ENCODE data around the gene CCKAR.

The CCKAR gene

GRCh38 chr4:26490111-26490959 is at the start of gene CCKAR:
Gene CCKAR (minus strand): TSS chr4:26490484. CDS start chr4:26490267, 217 bp downstream.
- no peaks in the 10 kb centered on the region for H3K4me1 Mint-ChIP-seq
- H3K36me3 Mint-ChIP-seq (ENCODE audit: low read depth) = no peaks in the 10 kb centered on the region
- H3K4me3 Mint-ChIP-seq = no peak within 1 kb of the TSS
- H3K9me3 Mint-ChIP-seq = no peaks in the 10 kb centered on the region
- ATAC-seq (no peak), DNase-seq (no peak)
- peaks cover 18% of the 10 kb centered on the region for H3K27me3 Mint-ChIP-seq
- H3K27ac Mint-ChIP-seq = no peak within 1 kb of the TSS

DNA sequence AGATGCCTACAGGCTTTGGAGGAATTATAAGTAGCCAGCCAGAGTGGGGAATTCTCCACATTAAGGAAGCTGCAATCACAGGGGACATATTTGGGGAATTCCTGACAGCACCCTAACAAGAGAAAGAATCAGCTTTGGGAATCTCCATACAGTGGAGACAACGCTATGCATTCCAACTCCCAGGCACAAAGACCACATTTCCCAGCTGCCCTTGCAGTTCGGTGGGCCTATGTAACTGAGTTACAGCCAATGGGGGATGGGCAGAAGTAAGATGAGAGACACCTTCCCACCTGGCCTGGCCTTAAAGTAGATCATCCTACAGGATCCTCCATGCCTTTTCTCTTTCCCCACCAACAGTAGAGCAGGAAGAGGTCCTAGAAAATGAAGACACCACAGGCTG is 43.4 kb upstream of the CCKAR start:
- no peak overlapping the region for H3K27ac Mint-ChIP-seq
- no peak for ATAC-seq
- H3K4me1 Mint-ChIP-seq = no peaks in the 10 kb centered on the region
- no peak for DNase-seq
- no peak overlapping the region for H3K4me3 Mint-ChIP-seq
- H3K36me3 Mint-ChIP-seq (ENCODE audit: low read depth) = no peaks in the 10 kb centered on the region
- no peaks in the 10 kb centered on the region for H3K27me3 Mint-ChIP-seq
- no peaks in the 10 kb centered on the region for H3K9me3 Mint-ChIP-seq

GRCh38 chr4:26531491-26532116 is 41.3 kb upstream of the CCKAR start:
- Mint-ChIP-seq H3K27me3 (no peaks in the 10 kb centered on the region), H3K4me1 (no peaks in the 10 kb centered on the region), H3K4me3 (no peak overlapping the region), H3K27ac (no peak overlapping the region), H3K9me3 (no peaks in the 10 kb centered on the region), H3K36me3 (ENCODE audit: low read depth) (no peaks in the 10 kb centered on the region)
- ATAC-seq = no peak
- DNase-seq = no peak

GRCh38 chr4:26530099-26530498 is 39.8 kb upstream of the CCKAR start:
- no peaks in the 10 kb centered on the region for H3K4me1 Mint-ChIP-seq
- H3K27me3 Mint-ChIP-seq = no peaks in the 10 kb centered on the region
- no peaks in the 10 kb centered on the region for H3K36me3 Mint-ChIP-seq (ENCODE audit: low read depth)
- no peaks in the 10 kb centered on the region for H3K9me3 Mint-ChIP-seq
- DNase-seq (no peak), ATAC-seq (no peak)
- no peak overlapping the region for H3K4me3 Mint-ChIP-seq
- H3K27ac Mint-ChIP-seq = no peak overlapping the region

- Mint-ChIP-seq H3K27me3 (no peaks in the 10 kb centered on the region), H3K4me3 (no peak overlapping the region), H3K9me3 (no peaks in the 10 kb centered on the region), H3K27ac (no peak overlapping the region), H3K36me3 (ENCODE audit: low read depth) (no peaks in the 10 kb centered on the region), H3K4me1 (no peaks in the 10 kb centered on the region)
- ATAC-seq = no peak
- no peak for DNase-seq
Measured at GRCh38 chr4:26529479-26529878, 39.2 kb upstream of the CCKAR start.

GRCh38 chr4:26525771-26526150 is 35.5 kb upstream of the CCKAR start:
- ATAC-seq (no peak), DNase-seq (no peak)
- H3K27ac Mint-ChIP-seq = no peak overlapping the region
- no peak overlapping the region for H3K4me3 Mint-ChIP-seq
- no peaks in the 10 kb centered on the region for H3K4me1 Mint-ChIP-seq
- no peaks in the 10 kb centered on the region for H3K36me3 Mint-ChIP-seq (ENCODE audit: low read depth)
- H3K9me3 Mint-ChIP-seq = no peaks in the 10 kb centered on the region
- H3K27me3 Mint-ChIP-seq = peaks cover 6% of the 10 kb centered on the region

DNA sequence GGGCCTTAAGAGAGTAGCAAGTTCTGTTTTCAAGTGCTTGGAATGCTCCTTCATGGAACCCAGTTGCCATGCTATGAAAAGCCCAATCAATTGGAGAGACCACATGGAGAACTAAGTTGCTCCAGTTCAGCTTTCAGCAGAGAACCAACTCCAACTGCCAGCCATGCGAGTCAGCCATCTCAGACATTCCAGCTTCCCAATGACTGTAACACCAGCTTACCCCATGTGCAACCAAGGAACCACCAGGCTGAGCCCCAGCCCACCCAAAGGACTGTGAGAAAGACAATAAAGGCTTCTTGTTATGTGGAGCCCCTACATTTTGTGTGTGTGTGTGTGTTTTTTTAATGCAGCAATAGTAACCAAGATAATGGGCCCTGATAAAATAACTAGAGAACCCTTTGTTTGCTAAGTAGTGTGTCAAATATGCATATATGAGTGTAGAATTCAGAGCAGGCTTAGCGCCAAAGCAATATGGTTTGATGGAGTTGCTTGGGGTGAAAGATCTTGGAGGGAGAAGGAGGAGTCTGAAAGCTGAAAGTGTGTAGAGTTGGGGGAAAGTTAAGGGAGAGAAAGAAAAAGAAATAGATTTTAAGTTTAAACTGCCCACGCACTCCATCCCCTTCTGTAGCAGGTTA is 35.0 kb upstream of the CCKAR start:
- Mint-ChIP-seq H3K27me3 (peaks cover 6% of the 10 kb centered on the region), H3K9me3 (no peaks in the 10 kb centered on the region), H3K36me3 (ENCODE audit: low read depth) (no peaks in the 10 kb centered on the region), H3K27ac (no peak overlapping the region), H3K4me1 (no peaks in the 10 kb centered on the region), H3K4me3 (no peak overlapping the region)
- ATAC-seq (no peak), DNase-seq (no peak)

GRCh38 chr4:26524011-26524410 is 33.7 kb upstream of the CCKAR start:
- Mint-ChIP-seq H3K36me3 (ENCODE audit: low read depth) (no peaks in the 10 kb centered on the region), H3K27ac (no peak overlapping the region), H3K27me3 (peaks cover 6% of the 10 kb centered on the region), H3K4me1 (no peaks in the 10 kb centered on the region), H3K9me3 (no peaks in the 10 kb centered on the region), H3K4me3 (no peak overlapping the region)
- ATAC-seq (no peak), DNase-seq (no peak)

DNA sequence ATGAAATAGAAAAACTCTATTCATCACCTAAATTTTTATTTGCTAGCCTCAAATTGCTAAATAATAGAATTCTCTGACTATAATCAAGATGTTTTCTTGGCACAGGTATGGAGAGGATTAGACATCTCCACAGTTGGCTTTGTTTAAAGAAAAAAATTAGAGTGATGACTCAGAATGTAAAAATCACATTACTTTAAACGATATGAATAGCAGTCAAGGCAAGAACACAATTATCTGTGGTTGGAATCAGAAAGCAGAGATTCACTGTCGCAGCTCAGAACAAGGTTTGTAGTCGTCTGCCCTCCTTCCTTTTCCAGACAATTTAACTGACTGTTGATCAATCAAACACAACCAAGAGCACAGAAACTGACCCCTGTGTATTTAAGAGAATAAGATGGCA is 32.2 kb upstream of the CCKAR start:
- H3K4me3 Mint-ChIP-seq = no peak overlapping the region

DNA sequence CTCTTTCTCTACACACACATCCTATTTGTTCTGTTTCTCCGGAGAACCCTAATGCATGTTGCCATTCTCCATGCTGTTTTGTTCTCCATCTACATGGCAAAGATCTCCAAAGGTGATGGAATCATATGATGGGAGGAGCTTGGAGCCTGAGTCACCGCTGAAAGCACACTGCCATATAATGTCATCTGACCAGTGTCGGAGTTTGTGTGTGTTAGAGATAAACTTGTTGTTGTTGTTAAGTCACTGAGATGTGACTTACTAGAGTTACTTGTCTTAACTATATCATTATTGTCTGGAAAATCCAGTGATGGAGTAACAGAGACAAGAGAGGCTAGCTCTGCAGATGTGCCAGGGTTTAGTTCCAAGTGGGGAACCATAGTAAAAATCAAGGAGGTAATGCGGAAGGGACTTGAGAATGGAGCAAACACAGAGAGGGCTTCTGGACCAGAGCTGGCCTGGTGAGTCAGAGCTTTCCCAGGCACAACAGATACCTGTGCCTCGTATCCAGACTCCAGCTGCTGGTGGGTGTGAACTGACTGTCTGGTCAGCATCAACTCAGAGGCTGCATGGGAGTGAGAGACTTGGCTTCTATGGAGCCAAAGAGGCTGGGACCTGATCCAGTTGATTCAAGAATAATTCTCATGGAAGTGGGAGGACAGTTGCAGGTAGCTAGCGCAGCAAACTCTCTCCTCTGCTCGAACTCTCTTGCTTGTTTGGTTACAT is 30.6 kb upstream of the CCKAR start:
- Mint-ChIP-seq H3K36me3 (ENCODE audit: low read depth) (no peaks in the 10 kb centered on the region), H3K9me3 (no peaks in the 10 kb centered on the region), H3K4me1 (no peaks in the 10 kb centered on the region), H3K27ac (no peak overlapping the region), H3K27me3 (peaks cover 6% of the 10 kb centered on the region), H3K4me3 (no peak overlapping the region)
- ATAC-seq (no peak), DNase-seq (no peak)

More for the DNA sequence above, 32.2 kb upstream of the CCKAR start:
- Mint-ChIP-seq H3K27me3 (peaks cover 6% of the 10 kb centered on the region), H3K4me1 (no peaks in the 10 kb centered on the region), H3K9me3 (no peaks in the 10 kb centered on the region), H3K36me3 (ENCODE audit: low read depth) (no peaks in the 10 kb centered on the region), H3K27ac (no peak overlapping the region)
- DNase-seq (no peak), ATAC-seq (no peak)

- peaks cover 3% of the 10 kb centered on the region for H3K27me3 Mint-ChIP-seq
- DNase-seq = no peak
- no peaks in the 10 kb centered on the region for H3K9me3 Mint-ChIP-seq
- no peak overlapping the region for H3K4me3 Mint-ChIP-seq
- no peaks in the 10 kb centered on the region for H3K4me1 Mint-ChIP-seq
- no peaks in the 10 kb centered on the region for H3K36me3 Mint-ChIP-seq (ENCODE audit: low read depth)
- no peak for ATAC-seq
- no peak overlapping the region for H3K27ac Mint-ChIP-seq
Measured at GRCh38 chr4:26515936-26516335, 25.7 kb upstream of the CCKAR start.

DNA sequence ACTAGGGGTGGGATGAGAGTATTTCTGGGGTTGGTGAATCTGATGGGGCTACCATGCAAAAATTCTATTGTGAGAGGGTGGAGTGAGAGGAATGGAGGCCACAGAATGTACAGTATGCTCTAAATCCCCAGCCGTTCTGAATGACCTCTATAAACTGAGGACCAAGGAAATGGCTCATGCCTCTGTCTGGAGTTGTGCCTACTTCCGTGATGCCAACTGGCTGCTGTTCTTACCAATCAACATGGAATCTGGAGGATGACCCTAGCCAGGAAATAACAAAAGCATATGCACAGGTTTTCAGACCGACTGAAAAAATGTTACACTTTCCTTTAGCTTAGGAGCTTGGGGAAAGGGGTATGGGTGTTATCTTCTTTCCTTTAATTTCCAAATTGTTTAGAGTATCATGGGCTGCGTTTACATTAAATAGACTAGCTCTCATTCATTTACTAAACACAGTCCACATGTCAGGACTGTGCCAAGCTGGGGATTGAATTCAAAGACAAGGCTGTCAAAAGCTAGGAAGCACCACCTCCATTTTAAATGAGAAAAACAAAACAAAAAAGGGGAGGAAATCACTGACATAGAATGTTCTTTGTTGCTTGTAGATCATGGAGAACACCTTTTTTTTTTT is 20.2 kb upstream of the CCKAR start:
- H3K4me1 Mint-ChIP-seq = no peaks in the 10 kb centered on the region
- no peaks in the 10 kb centered on the region for H3K9me3 Mint-ChIP-seq

DNA sequence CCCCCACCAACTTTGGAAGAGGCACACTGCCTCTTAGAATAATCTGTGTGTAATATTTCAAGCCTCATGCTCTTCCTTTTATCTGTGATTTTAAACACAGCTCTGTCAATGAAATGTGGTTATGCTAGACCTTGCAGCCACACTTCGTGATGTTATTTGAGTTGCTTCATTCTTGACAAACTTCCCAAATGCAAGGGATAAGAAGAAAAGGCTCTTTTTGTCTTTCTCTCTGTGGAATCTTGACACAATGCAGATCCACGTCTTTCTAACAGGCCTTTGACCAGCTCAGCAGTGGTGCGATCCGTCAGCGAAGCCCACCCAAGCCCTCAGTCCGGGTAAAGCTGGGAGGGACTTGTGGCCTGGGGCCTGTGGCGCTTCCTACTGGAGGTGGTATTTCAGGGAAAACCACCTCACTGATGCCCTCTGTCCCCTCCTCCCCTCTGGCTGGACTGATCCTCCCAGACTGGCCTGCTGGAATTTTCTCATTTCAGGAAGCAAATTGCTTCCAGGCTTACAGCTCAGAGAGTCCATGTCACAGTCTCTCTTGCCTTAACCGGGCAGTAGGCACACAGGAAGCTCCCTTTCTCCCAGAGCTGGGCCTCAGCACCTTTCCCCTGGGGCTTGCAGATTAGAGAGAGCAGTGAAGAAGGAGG is 19.5 kb upstream of the CCKAR start:
- H3K27me3 Mint-ChIP-seq = peaks cover 2% of the 10 kb centered on the region
- no peaks in the 10 kb centered on the region for H3K4me1 Mint-ChIP-seq
- no peak overlapping the region for H3K4me3 Mint-ChIP-seq
- H3K9me3 Mint-ChIP-seq = no peaks in the 10 kb centered on the region
- ATAC-seq (no peak), DNase-seq (no peak)
- H3K27ac Mint-ChIP-seq = no peak overlapping the region
- no peaks in the 10 kb centered on the region for H3K36me3 Mint-ChIP-seq (ENCODE audit: low read depth)

More for the DNA sequence above, 20.2 kb upstream of the CCKAR start:
- H3K36me3 Mint-ChIP-seq (ENCODE audit: low read depth) = no peaks in the 10 kb centered on the region
- H3K27ac Mint-ChIP-seq = no peak overlapping the region
- DNase-seq (no peak), ATAC-seq (no peak)
- no peak overlapping the region for H3K4me3 Mint-ChIP-seq
- H3K27me3 Mint-ChIP-seq = peaks cover 5% of the 10 kb centered on the region

GRCh38 chr4:26507286-26507685 is 17.0 kb upstream of the CCKAR start:
- no peaks in the 10 kb centered on the region for H3K36me3 Mint-ChIP-seq (ENCODE audit: low read depth)
- peaks cover 2% of the 10 kb centered on the region for H3K27me3 Mint-ChIP-seq
- no peak for DNase-seq
- no peak for ATAC-seq
- H3K4me1 Mint-ChIP-seq = no peaks in the 10 kb centered on the region
- H3K27ac Mint-ChIP-seq = no peak overlapping the region
- H3K9me3 Mint-ChIP-seq = no peaks in the 10 kb centered on the region
- H3K4me3 Mint-ChIP-seq = no peak overlapping the region
